ENCODE results near the gene ADGB.

DNA sequence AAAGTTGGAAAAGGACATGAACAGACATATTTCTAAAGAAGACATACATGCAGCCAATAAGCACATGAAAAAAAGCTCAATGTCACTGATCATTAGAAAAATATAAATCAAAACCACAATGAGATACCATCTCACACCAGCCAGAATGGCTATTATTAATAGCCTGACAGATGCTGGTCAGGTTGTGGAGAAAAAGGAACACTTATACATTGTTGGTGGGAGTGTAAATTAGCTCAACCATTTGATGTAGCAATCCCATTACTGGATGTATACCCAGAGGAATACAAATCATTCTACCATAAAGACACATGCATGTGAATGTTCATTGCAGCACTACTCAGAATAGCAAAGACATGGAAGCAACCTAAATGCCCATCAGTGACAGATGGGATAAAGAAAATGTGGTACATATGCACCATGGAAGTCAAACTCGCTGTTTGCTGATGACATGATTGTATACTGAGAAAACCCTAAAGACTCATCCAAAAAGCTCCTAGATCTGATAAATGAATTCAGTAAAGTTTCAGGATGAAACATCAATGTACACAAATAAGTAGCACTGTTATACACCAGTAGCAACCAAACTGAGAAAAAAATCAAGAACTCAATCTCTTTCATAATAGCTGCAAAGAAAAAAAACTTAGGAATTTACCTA is 196.8 kb downstream of the ADGB start:
- no peak for TF ChIP-seq CTCF (IDR thresholded peaks at IDR 0.05; ENCODE audit: insufficient read depth, low read length)
- no peak for TF ChIP-seq POLR2AphosphoS5 (IDR thresholded peaks at IDR 0.05; ENCODE audit: low read depth)
